Measurements from ENCODE around the gene URB2.
"Not testable (repeated sequence)": the region's sequence is repeated elsewhere in the genome, so short reads cannot be mapped to it uniquely, and the experiment has no call there.

The URB2 gene

GRCh38 chr1:229693129-229693900, 67.3 kb downstream of the URB2 start:
- in situ Hi-C loops (cut with HindIII; ENCODE audit: low sequenced_read_pairs), result no loop called here
- no peak for TF ChIP-seq CTCF (IDR thresholded peaks at IDR 0.05; ENCODE audit: low read depth, low read length, missing control alignments)
- H3K4me3 ChIP-seq (ENCODE audit: low read depth, low read length), result no peak overlapping the region
- no peak for DNase-seq (ENCODE audit: low read depth)

GRCh38 chr1:229694053-229694693, 68.1 kb downstream of the URB2 start:
- peak; percentile 65 for DNase-seq (ENCODE audit: low read depth)
- no peak overlapping the region for H3K4me3 ChIP-seq (ENCODE audit: low read depth, low read length)
- in situ Hi-C loops (cut with HindIII; ENCODE audit: low sequenced_read_pairs), result no loop called here
- TF ChIP-seq CTCF (IDR thresholded peaks at IDR 0.05; ENCODE audit: low read depth, low read length, missing control alignments), result no peak

- no peak for TF ChIP-seq CTCF (IDR thresholded peaks at IDR 0.05; ENCODE audit: low read depth, low read length, missing control alignments)
- DNase-seq (ENCODE audit: low read depth), result no peak
- in situ Hi-C loops (cut with HindIII; ENCODE audit: low sequenced_read_pairs), result no loop called here
- no peak overlapping the region for H3K4me3 ChIP-seq (ENCODE audit: low read depth, low read length)
Observed at GRCh38 chr1:229696385-229696784, 70.3 kb downstream of the URB2 start.

- TF ChIP-seq CTCF (IDR thresholded peaks at IDR 0.05; ENCODE audit: low read depth, low read length, missing control alignments), result no peak
- DNase-seq (ENCODE audit: low read depth), result peak; percentile 47
- in situ Hi-C loops (cut with HindIII; ENCODE audit: low sequenced_read_pairs), result no loop called here
- no peak overlapping the region for H3K4me3 ChIP-seq (ENCODE audit: low read depth, low read length)
Observed at GRCh38 chr1:229699613-229700267, 73.7 kb downstream of the URB2 start.

GRCh38 chr1:229704157-229704556, 78.1 kb downstream of the URB2 start:
- TF ChIP-seq CTCF (IDR thresholded peaks at IDR 0.05; ENCODE audit: low read depth, low read length, missing control alignments), result no peak
- H3K4me3 ChIP-seq (ENCODE audit: low read depth, low read length), result no peak overlapping the region
- DNase-seq (ENCODE audit: low read depth), result no peak
- in situ Hi-C loops (cut with HindIII; ENCODE audit: low sequenced_read_pairs), result no loop called here

- DNase-seq (ENCODE audit: low read depth); H3K4me3 ChIP-seq (ENCODE audit: low read depth, low read length); in situ Hi-C loops (cut with HindIII; ENCODE audit: low sequenced_read_pairs): not testable (repeated sequence)
Observed at GRCh38 chr1:229705152-229705551, 79.1 kb downstream of the URB2 start.

- in situ Hi-C loops (cut with HindIII; ENCODE audit: low sequenced_read_pairs), result not testable (repeated sequence)
Observed at GRCh38 chr1:229707127-229707526, 81.1 kb downstream of the URB2 start.

More at GRCh38 chr1:229707127-229707526, 81.1 kb downstream of the URB2 start:
- not testable (repeated sequence) for DNase-seq (ENCODE audit: low read depth); H3K4me3 ChIP-seq (ENCODE audit: low read depth, low read length)

Data from astrocyte of the cerebellum (primary cell).